Right forelimb (tissue), 1 donor: ENCODE data around the gene DAPK2.

Source experiments
- DNase-seq: peaks from one replicate; pipeline ENCODE4 v3.0.0-alpha.2; 2018

Gene DAPK2

DNA sequence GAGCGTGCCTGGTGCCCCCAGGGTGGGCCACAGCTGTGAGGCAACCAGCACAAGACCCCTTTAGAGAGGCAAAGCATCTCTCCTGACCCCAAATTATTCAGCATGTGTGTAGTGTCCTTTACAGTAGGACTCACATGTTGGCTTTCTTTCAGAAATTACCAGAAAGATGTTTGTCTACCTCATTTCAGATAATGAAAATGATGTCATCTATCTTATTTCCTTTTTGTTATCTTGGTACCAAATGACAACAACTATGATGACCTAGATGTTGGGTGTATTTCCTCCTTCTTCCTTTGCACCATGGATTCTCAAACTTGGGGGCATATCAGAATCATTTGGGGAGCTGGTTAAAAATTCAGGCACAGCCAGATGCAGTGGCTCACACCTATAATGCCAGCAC is 50.5 kb downstream of the DAPK2 start:
- DNase-seq = no peak

- DNase-seq = no peak
Measured at GRCh38 chr15:63994073-63994600, 52.1 kb downstream of the DAPK2 start.

DNA sequence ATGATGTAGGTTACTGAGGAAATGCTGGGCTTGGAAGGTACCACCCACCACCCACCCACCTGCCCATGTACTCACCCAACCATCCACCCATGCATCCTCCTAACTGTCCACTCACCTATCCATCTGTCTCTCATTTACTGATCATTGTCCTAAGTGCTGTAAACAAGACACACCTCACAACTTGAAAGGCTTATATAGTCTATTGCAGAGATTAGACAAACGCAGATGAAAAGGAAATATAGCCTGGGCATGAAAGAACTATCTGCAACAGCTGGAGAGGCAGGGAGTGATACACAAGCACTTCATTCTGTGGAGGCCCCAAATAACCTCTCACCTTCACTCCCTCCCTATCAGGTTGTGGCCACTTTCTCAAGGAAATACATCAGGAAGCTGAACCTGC is 54.0 kb downstream of the DAPK2 start:
- no peak for DNase-seq

GRCh38 chr15:63991706-63992105 is 54.6 kb downstream of the DAPK2 start:
- no peak for DNase-seq

DNA sequence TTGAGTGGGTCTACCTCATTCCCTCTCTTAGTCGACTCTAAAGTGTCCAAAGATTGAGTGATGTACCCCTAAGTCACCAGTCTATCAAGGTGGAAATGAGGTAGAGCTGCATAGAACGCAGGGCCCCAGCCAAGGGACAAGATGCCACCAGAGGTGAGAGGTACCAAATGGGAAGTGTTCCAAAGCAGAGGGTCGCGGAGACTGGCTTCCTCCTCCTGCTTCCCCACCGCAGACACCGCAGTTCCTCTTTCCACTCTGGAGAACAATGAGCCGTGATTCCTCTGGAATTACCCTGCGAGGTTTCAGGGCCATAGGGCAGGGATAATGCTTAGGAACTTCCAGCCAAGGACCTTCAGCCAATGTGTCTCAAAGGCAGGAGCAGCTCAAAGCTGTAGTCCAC is 55.8 kb downstream of the DAPK2 start:
- no peak for DNase-seq

DNA sequence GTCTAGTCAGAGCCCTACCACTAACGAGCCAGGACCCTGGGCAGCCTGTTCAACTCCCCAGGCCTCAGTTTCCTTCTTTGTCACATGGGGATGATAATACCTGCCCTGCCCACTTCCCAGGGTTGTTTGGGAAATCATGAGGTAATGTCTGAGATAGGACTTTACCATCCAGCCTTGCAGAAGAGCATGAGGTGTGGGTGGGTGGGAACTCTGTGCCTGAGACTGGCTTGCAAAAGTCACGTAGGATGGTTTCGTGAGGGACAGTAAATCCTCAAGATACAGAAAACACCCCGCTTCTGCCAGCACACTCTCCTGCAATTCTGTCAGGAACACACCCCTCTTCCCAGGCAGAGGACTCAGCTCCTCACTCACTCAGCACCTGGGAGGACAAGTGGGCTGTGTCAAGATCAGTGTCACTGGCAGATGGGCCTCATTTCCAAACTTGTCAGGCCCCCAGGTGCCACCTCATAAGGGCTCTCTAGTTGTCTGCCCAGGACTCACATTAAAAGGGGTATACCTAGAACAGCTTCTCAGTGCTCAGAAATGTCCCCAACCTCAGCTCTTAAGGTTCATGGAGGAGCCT is 58.4 kb downstream of the DAPK2 start:
- no peak for DNase-seq

DNA sequence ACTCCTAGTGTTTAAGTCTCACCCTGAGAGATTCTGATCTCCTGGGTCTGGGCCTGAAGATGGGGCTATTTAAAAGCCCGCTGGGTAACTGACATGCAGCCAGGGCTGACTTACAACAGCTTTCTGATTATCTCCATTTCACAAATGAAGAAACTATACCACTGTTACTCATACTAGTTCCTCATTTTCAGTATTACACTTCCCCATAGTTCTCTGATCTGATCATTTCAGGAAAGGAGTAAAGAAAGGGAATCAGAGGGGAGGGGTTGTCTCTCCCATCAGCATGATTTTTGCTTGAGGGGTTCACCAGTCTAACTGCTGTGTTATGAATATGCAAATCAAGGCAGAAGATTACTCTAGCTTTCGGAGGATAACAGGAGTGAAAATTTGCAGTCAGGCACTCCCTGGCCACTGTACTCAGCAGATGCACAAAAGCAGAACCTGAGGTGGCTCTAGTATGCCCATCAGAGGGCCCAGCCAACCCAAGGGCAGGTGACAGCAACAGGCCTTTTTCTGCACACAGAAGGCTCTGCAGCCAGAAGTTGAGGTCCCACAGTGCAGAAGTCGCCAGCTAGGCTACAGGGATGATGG is 59.4 kb downstream of the DAPK2 start:
- DNase-seq = no peak

DNA sequence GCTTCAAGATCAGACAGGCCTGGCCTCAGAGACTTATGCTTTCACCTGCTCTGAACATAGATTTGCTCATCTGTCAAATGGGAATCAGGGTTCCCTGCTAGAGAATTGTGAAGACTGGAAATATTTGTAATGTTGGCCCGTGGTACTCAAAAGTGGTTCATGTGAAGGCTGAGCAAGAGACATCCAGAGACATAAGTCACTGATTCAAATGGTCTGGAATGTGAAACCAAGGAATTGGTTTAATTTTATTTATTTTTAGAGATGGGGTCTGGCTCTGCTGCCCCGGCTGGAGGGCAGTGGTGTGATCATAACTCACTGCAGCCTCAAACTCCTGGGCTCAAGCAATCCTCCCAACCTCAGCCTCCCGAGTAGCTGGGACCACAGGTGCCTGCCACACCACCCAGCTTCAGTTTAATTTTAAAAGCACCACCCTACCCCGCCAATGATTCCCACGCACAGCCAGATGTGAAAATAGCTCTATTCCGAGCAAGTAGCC is 60.1 kb downstream of the DAPK2 start:
- no peak for DNase-seq

- no peak for DNase-seq
Measured at GRCh38 chr15:63985221-63986184, 60.8 kb downstream of the DAPK2 start.

DNA sequence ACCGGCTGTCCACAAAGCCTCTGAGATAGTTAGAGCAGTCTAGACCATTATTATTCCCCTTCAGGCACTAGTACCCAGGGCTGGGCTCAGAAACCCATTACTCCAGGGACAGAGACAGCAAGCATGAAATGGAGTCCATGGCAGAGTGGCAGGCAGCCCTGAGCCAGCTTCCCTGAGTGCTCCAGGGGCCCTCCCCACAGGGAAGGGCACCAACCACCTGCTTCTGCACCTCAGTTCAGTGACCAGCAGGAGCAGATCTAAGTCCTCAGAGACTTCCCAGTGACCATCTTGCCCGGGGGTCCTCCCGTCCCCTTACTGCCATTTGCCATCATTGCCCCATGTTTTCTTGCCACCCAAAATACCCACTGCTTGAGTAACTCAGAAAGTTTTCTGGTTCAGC is 62.0 kb downstream of the DAPK2 start:
- DNase-seq = no peak

DNA sequence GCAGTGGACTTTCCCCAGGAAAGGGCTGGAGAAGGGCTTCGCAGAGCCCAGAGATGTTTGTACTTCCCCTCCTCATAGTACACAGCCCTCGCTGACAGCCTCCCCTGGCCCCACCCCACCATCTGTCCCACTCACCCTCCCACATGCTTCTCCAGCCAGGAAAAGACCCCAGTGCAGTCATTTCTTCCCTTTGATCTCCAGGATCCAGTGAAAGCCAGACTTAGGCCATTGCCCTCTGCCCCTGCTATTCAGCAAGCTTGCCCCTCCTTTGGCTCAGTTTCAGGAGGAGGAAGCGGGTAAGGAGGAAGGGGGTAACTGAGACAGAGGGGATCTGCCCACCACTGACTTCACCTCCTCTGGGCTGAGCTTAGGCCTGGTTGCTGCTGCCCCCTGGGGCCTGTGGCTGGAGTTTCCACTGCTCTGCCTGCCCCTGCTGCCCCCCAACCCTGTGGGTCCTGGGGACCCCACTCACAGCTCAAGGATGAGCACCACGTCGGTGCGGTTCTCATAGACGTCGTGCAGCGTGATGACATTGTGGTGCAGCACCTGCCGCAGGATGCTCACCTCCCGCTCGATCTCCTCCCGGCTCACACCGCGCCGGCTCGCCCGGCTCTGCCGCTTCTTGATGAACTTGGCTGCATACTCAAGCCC is 63.1 kb downstream of the DAPK2 start:
- no peak for DNase-seq

DNA sequence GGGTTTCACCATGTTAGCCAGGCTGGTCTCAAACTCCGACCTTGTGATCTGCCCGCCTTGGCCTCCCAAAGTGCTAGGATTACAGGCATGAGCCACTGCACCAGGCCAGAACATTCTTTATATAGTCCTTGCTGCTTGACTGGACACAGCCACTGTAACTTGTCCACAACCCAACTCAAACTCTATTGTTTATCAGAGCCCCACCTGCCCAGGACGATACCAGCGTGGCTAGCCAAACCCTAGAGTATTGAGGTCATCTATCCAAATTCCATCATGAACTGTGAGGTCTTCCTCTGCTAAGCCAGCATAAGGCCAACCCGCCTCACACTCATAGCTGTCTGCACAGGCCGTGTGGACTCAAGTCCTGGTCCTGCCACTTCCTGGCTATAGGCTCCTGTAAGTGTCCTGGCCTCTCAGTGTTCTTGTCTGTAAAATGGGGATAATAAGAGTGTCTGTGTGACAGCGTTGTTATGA is 63.9 kb downstream of the DAPK2 start:
- DNase-seq = no peak

DNA sequence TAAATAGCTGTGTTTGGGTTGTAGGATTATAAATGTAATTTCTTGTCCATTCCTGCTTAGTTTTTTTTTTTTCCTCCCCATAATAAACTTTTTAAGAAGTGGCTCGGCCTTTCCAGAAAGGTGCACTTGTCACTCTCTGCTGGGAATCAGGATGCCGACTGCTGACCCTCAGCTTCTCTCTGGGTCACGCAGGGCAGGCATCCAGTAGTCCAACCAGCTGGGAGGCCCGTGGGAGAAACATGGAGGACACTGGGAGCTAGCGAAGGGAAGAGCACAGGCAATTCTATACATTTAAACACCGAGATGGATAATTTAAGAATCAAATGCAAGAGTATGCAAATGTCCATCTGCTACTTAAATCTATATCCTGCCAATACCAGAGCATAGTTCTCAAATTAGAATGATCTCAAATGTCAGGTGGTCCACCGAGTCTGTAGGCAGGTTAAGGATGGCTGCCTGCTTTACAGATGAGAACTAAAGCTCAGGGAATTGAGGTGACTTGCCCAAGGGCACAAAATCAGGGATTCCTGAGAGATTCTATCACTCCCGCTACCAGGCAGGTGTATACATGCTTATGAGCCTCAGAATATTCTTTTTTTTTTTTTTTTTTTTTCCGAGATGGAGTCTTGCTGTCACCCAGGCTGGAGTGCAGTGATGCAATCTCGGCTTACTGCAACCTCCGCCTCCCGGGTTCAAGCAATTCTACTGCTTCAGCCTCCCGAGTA is 64.5 kb downstream of the DAPK2 start:
- DNase-seq = no peak

- no peak for DNase-seq
Measured at GRCh38 chr15:63979262-63979793, 67.0 kb downstream of the DAPK2 start.

- DNase-seq = no peak
Measured at GRCh38 chr15:63978511-63979261, 67.6 kb downstream of the DAPK2 start.

DNA sequence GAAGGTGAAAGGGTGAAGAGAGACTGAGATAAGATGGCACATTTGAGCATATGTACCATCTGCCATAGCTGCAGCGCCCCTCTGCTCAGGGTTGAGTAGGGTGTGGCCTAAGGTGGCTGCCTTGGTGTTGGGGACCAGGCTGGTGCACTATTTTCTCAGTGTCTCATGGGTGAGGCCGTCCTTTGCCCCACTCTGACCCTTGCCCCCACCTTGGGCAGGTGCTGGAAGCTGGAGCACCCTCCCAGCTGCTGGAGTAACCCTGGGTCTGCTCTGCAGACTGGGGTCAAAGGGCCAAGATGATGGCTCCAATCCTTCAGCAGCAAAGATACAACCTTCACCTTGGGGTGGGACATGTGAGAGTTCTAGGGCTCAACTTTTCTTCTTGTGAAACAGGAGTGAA is 69.2 kb downstream of the DAPK2 start:
- no peak for DNase-seq

DNA sequence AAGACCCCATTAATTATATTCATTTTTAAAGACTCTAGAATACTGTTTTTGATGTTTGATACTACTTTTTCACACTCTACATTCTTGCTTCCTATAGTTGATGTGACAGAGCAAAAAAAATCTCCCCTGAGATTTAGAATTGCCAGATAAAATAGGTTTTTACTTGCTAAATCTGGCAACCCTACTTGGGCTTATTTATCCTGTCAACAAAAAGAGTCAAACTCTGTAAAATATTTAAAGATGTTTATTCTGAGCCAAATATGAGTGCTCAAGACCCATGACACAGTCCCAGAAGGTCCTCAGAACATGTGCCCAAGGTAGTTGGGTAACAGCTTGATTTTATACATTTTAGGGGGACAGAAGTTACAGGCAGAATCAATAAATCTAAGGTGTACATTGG is 72.3 kb downstream of the DAPK2 start:
- no peak for DNase-seq

- no peak for DNase-seq
Measured at GRCh38 chr15:63973212-63974009, 72.9 kb downstream of the DAPK2 start.

DNA sequence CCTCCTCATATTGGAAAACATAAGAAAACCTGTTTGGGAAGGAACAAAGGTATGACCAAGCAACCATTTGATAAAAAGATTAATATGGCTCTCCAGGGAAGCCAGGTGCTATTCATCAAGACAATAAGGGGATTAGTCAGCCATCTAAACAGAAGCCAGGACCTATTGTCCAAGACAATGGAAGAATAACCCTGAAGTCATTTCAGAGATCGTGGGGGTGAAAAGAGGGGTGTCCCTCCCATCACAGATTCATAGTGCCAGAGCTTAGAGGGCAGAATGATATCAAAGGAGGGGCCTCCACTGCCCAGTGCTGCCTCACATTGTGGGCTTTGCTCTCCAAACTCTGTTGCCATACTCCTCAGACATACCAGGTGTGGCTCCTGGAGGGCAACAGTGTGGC is 73.5 kb downstream of the DAPK2 start:
- no peak for DNase-seq

DNA sequence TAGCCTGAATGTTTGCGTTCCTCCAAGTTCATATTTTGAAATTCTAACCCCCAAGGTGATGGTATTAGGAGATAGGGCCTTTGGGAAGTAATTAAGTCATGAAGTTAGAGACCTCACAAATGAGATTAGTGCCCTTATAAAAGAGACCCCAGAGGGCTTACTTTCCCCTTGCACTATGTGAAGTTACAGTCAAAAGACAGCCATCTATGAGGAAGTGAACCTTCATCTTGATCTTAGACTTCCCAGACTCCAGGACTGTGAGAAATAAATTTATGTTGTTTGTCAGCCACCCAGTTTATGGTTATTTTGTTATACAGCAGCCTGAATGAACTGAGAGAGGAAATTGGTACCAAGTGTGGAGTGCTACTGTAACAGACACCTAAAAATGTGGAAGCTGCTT is 74.4 kb downstream of the DAPK2 start:
- no peak for DNase-seq
